ENCODE results near the gene SIPA1L3. TPM values are rescaled to one million over a fixed set of nuclear protein-coding genes. Genes with fewer than 3 reads are reported as not detected.

SIPA1L3 gene
- total and polyA plus RNA-seq, 2 experiments from 2014 or later, result 15.7 to 54.1 TPM

- Histone ChIP-seq H3K9me2 (ENCODE audit: insufficient read depth) (no peaks in the 10 kb centered on the region), H3K36me3 (ENCODE audit: insufficient read depth) (no peaks in the 10 kb centered on the region), H3K4me2 (no peak overlapping the region), H2AFZ (no peak overlapping the region), H3K79me2 (replicated peaks; ENCODE audit: insufficient read depth) (peaks cover 20% of the 10 kb centered on the region), H3K27me3 (ENCODE audit: insufficient read depth) (no peaks in the 10 kb centered on the region), H3F3A (replicated peaks; ENCODE audit: low read depth) (no peaks in the 10 kb centered on the region), H3K4me1 (ENCODE audit: insufficient read depth) (peaks cover 22% of the 10 kb centered on the region), H4K20me1 (replicated peaks; ENCODE audit: insufficient read depth) (peaks cover 15% of the 10 kb centered on the region), H3K27ac (ENCODE audit: low read depth) (no peak overlapping the region), H3K4me3 (no peak overlapping the region)
- Mint-ChIP-seq H3K27ac (0 out of 2 replicates have a peak overlapping the region, but pooled peaks have one; percentile 50), H3K9me3 (peaks cover 5% of the 10 kb centered on the region; the same call in 1 of the 3 replicates), H3K4me3 (no peak overlapping the region), H3K36me3 (ENCODE audit: low read depth) (peaks cover 8% of the 10 kb centered on the region; the same call in 2 of the 3 replicates), H3K4me1 (peaks cover 56% of the 10 kb centered on the region), H3K27me3 (ENCODE audit: insufficient read depth, low read depth, poor library complexity) (peaks cover 16% of the 10 kb centered on the region)
- TF ChIP-seq NANOG (IDR thresholded peaks at IDR 0.05; ENCODE audit: borderline replicate concordance), result no peak
- no peak; the same call in 2 of the 3 replicates for ATAC-seq
- DNase-seq (ENCODE audit: low spot score), result no peak
Measured at GRCh38 chr19:38046254-38047048, 139.4 kb downstream of the SIPA1L3 start.

DNA sequence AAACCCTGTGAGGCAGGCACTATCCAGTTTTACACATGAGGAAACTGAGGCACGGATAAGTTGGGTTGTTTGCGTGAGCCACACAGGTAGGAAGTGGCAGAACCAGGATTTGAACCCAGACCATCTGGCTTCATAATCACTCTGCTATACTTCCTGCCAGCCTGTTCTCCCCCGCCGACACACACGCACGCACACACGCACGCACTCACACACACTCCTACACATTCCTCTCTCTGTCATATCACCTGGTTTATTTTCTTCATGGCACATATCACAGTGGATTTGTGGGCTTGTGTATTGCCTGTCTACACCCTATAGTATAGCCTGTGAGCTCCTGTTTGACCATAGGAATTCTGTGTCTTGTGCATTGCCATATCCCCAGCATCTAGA is 140.0 kb downstream of the SIPA1L3 start:
- Histone ChIP-seq H3K4me2 (no peak overlapping the region), H3K4me1 (ENCODE audit: insufficient read depth) (peaks cover 22% of the 10 kb centered on the region), H3K4me3 (no peak overlapping the region), H3K9me2 (ENCODE audit: insufficient read depth) (no peaks in the 10 kb centered on the region), H3F3A (replicated peaks; ENCODE audit: low read depth) (no peaks in the 10 kb centered on the region), H3K27me3 (ENCODE audit: insufficient read depth) (no peaks in the 10 kb centered on the region), H3K79me2 (replicated peaks; ENCODE audit: insufficient read depth) (peaks cover 21% of the 10 kb centered on the region), H4K20me1 (replicated peaks; ENCODE audit: insufficient read depth) (peaks cover 15% of the 10 kb centered on the region), H3K27ac (ENCODE audit: low read depth) (no peak overlapping the region), H3K36me3 (ENCODE audit: insufficient read depth) (no peaks in the 10 kb centered on the region), H2AFZ (no peak overlapping the region)
- Mint-ChIP-seq H3K9me3 (peaks cover 6% of the 10 kb centered on the region), H3K27ac (0 out of 2 replicates have a peak overlapping the region, but pooled peaks have one; percentile 58), H3K4me1 (peaks cover 56% of the 10 kb centered on the region), H3K4me3 (no peak overlapping the region), H3K36me3 (ENCODE audit: low read depth) (peaks cover 10% of the 10 kb centered on the region), H3K27me3 (ENCODE audit: insufficient read depth, low read depth, poor library complexity) (peaks cover 16% of the 10 kb centered on the region)
- DNase-seq (ENCODE audit: low spot score) (no peak), ATAC-seq (no peak)
- TF ChIP-seq, protein P1, sequence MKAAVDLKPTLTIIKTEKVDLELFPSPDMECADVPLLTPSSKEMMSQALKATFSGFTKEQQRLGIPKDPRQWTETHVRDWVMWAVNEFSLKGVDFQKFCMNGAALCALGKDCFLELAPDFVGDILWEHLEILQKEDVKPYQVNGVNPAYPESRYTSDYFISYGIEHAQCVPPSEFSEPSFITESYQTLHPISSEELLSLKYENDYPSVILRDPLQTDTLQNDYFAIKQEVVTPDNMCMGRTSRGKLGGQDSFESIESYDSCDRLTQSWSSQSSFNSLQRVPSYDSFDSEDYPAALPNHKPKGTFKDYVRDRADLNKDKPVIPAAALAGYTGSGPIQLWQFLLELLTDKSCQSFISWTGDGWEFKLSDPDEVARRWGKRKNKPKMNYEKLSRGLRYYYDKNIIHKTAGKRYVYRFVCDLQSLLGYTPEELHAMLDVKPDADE (IDR thresholded peaks at IDR 0.05), result no peak
- TF ChIP-seq NANOG (IDR thresholded peaks at IDR 0.05; ENCODE audit: borderline replicate concordance), result no peak
- TF ChIP-seq, protein P2, sequence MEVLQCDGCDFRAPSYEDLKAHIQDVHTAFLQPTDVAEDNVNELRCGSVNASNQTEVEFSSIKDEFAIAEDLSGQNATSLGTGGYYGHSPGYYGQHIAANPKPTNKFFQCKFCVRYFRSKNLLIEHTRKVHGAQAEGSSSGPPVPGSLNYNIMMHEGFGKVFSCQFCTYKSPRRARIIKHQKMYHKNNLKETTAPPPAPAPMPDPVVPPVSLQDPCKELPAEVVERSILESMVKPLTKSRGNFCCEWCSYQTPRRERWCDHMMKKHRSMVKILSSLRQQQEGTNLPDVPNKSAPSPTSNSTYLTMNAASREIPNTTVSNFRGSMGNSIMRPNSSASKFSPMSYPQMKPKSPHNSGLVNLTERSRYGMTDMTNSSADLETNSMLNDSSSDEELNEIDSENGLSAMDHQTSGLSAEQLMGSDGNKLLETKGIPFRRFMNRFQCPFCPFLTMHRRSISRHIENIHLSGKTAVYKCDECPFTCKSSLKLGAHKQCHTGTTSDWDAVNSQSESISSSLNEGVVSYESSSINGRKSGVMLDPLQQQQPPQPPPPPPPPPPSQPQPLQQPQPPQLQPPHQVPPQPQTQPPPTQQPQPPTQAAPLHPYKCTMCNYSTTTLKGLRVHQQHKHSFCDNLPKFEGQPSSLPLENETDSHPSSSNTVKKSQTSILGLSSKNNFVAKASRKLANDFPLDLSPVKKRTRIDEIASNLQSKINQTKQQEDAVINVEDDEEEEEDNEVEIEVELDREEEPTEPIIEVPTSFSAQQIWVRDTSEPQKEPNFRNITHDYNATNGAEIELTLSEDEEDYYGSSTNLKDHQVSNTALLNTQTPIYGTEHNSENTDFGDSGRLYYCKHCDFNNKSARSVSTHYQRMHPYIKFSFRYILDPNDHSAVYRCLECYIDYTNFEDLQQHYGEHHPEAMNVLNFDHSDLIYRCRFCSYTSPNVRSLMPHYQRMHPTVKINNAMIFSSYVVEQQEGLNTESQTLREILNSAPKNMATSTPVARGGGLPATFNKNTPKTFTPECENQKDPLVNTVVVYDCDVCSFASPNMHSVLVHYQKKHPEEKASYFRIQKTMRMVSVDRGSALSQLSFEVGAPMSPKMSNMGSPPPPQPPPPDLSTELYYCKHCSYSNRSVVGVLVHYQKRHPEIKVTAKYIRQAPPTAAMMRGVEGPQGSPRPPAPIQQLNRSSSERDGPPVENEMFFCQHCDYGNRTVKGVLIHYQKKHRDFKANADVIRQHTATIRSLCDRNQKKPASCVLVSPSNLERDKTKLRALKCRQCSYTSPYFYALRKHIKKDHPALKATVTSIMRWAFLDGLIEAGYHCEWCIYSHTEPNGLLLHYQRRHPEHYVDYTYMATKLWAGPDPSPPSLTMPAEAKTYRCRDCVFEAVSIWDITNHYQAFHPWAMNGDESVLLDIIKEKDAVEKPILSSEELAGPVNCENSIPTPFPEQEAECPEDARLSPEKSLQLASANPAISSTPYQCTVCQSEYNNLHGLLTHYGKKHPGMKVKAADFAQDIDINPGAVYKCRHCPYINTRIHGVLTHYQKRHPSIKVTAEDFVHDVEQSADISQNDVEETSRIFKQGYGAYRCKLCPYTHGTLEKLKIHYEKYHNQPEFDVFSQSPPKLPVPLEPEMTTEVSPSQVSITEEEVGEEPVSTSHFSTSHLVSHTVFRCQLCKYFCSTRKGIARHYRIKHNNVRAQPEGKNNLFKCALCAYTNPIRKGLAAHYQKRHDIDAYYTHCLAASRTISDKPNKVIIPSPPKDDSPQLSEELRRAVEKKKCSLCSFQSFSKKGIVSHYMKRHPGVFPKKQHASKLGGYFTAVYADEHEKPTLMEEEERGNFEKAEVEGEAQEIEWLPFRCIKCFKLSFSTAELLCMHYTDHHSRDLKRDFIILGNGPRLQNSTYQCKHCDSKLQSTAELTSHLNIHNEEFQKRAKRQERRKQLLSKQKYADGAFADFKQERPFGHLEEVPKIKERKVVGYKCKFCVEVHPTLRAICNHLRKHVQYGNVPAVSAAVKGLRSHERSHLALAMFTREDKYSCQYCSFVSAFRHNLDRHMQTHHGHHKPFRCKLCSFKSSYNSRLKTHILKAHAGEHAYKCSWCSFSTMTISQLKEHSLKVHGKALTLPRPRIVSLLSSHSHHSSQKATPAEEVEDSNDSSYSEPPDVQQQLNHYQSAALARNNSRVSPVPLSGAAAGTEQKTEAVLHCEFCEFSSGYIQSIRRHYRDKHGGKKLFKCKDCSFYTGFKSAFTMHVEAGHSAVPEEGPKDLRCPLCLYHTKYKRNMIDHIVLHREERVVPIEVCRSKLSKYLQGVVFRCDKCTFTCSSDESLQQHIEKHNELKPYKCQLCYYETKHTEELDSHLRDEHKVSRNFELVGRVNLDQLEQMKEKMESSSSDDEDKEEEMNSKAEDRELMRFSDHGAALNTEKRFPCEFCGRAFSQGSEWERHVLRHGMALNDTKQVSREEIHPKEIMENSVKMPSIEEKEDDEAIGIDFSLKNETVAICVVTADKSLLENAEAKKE (CRISPR knock-in tag; IDR thresholded peaks at IDR 0.05), result no peak
- no peak for TF ChIP-seq JUNB (IDR thresholded peaks at IDR 0.05; ENCODE audit: unreplicated experiment)
- no peak for TF ChIP-seq REST (IDR thresholded peaks at IDR 0.05; ENCODE audit: unreplicated experiment)
- TF ChIP-seq ZNF331 (CRISPR knock-in tag; IDR thresholded peaks at IDR 0.05; ENCODE audit: low read depth), result no peak
- no peak for TF ChIP-seq POLR2AphosphoS5 (IDR thresholded peaks at IDR 0.05; ENCODE audit: low read depth)
- no peak for TF ChIP-seq CREB1 (CRISPR knock-in tag; IDR thresholded peaks at IDR 0.05; ENCODE audit: low read depth)
- TF ChIP-seq STAT1 (IDR thresholded peaks at IDR 0.05; ENCODE audit: unreplicated experiment), result no peak

All from GM23338 (cell line).